GM19467 (cell line): ENCODE data around the gene RNF144A.

Experiments
- ATAC-seq: cut with Tn5 transposase; IDR thresholded peaks from one replicate; pipeline ENCODE4 v1.9.1; 2021; ENCODE audit warnings: mild to moderate bottlenecking, moderate library complexity; ENCODE audit not compliant: unreplicated experiment

RNF144A gene

DNA sequence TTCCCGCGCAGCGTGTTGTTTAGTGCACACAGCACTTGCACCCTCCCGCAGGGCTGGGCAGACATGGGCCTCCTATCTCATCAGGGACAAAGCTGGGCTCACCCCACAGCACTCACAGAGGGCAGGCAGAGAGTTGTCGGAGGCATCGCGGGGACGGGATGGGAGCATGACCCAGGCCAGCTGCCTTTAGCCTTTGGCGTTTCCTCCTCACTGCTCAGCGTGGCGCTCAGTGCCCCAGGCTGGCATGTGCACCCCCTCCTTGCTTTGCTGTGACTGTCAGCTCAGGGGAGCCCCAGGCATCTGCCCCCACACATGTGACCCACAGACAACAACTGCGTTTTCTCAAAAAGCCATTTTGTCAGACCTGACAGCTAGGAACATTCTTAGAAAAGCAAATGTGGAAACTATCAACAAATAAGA, 101.1 kb downstream of the RNF144A start:
- ATAC-seq = no peak

DNA sequence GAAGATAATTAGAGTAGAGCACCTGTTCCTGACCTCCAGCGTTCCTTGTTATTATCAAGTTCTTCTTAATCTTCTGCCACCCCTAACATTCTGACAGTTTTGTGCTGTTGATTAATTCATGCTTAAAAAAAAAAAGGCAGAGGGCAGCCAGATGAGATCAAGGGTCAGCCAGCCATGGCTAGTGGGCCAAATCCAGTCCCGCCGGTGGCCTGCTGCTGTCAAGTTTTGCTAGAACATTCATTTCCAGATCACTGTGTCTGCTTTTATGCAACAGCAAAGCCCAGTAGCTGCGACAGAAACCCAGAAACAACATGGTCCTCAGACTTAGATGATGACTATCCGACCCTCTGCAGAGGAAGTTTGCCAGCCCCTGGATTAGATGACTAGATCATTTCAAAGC, 101.6 kb downstream of the RNF144A start:
- no peak for ATAC-seq

DNA sequence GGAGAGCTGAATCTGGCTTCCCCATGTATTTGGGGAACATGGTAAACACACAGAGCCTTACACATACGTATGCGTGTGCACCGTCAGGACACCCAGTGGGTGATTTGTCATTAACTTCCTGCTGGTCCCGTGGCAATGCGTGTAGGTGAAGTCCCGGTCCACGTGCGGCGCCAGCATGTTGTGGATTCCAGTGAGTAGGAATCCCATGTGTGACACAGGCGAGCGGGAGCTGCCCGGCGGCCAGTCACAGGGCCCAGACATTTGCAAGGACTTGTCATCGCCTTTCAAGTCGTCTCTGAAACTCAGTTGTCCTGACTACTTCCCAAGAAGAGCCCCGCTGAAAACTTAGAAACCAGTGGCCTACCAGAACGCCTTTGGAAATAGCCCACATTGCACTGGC, 102.0 kb downstream of the RNF144A start:
- ATAC-seq = no peak

DNA sequence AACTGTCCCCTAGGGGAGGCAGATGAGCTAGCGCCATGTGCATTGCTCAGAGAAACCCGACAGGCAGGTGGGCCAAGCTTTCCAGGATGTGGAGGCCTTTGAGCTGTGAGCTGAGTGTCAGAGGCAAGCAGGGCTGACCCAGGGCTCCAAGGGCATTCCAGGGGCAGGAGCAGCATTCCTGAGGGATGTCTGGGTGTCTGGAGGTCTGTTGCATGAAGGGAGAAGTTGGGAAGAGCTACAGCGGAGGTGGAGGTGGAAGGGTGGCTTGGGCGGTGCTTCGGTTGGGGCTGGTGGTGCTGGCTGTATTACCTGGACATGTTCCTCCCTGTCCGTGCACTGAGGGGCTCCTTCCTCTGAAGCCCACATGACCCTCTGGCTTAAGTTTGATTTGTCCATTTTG, 102.8 kb downstream of the RNF144A start:
- no peak for ATAC-seq

DNA sequence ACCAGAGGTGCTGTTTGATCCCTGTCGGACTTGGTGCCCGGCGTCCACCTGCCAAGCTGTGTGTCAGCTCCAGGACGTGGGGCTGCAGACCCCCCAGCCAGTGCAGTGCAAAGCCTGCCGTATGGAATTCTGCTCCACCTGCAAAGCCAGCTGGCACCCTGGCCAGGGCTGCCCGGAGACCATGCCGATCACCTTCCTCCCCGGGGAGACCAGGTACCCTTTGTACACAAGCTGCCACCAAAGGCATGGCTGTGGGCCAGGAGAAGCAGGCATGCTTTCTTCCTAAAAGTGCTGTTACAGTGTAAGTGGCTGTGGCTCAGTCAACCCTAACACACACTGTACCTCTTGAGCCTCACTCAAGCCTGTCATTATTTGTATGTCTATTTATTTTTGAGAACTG, 103.3 kb downstream of the RNF144A start:
- no peak for ATAC-seq

DNA sequence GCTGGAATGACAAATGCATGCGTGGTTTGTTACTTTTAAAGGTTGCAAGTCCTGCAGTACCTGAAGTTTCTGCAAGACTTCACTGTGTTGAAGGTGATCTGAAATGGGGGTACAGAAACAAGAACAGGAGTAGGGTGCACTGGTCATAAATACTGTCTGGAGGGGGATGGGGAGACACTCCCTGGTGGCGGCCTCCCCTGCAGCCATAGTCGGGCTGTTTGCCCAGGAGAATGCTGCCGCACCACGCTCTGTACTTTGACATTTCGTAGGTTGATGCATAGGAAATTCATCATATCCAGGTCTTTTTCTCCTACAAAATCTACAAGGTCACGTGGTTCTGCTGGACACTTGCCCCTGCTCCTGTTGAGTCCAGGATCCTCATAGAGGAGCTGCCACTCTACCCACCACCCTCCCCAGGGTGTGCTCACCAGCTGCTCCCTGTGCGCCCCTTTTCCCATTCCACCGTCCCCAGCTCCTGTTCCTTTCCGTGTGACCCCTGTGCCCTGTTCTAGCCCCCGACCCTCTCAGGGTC, 103.8 kb downstream of the RNF144A start:
- no peak for ATAC-seq

DNA sequence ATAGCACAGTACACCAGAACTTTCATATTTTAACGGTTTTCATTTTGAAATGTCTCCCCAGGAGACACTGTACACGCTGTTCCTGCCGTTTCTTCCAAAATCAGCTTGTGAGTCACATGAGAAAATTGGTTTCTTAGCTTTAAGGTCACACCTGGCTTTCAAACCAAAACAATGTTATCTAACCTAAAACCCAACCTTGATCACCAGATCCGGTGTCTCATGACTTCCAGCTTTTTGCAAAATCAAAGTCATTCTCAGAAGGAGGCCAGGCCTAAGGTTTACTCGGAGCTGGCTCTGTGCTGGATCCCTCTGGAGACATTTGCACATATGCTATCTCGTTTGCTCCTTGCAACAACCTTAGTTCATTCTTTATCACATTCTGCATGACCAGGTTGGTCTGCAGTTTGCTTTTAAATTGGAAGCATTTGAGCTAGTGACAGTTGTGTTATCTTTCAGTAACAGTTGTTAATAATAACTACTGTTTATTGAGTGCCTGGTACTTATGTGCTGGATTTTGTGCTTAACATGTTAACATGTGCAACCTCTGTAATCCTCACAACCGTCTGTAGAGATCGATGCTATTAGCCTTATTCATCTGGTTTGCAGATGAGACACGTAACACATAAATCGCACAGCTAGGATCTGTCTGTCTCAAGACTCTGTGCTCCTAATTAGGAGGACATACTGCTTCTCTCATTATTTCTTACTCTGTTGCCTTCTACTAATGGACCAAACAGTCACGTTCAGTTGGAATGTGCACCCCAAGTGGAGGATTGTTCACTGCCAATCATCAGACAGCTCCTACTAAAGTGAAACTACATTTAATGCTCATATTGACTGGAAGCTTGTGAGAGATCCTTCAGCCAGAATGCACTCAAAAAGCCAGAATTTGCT, 105.5 kb downstream of the RNF144A start:
- no peak for ATAC-seq

DNA sequence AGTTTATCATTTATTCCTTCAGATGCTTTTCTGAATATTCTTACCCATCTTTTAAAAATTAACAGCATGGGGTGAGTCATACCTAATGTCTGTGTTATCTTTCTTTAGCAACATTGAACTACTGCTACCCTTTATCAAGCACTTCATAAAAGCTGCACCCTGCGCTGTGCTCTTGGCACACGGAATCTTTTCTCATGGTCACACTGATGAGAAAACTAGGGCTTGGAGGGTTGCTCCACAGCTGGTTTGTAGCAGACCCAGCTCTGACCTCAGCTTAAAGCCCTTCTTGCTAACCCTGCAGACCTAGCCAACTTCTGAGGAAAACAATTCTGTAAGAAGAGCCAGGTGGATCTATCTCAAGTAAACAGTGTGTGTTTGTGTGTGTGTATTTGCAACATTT, 106.3 kb downstream of the RNF144A start:
- no peak for ATAC-seq

DNA sequence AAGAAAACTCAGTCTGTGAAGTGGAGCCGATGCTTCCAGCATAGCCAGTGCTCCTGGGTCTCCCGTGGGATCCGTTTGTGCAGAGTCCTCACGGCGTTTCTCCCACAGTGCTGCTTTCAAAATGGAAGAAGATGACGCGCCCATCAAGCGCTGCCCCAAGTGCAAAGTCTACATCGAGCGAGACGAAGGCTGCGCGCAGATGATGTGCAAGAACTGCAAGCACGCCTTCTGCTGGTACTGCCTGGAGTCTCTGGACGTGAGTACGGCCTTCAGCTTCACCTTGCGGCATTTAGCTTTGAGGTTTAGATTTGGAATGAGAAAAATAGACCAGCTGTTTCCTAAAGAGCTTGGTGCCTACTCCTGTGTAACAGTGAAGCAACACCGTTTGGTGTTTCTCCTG, 107.0 kb downstream of the RNF144A start:
- ATAC-seq = no peak

DNA sequence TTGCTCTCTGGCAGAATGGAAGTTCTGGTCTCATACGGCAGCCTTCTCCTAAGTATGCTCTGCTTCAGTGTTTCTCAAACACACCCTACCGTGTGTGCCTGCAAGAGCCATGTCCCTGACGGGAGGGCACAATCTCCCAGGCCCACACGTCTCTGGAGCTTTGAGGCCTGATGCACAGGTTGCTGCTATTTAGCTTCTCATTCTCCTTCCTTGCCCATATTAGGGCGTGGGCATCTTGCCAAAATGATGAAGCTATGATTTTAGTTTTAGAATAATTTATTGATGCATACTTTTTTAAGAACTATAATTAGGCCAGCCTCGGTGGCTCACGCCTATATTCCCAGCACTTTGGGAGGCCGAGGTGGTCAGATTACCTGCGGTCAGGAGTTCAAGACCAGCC, 107.9 kb downstream of the RNF144A start:
- ATAC-seq = no peak

DNA sequence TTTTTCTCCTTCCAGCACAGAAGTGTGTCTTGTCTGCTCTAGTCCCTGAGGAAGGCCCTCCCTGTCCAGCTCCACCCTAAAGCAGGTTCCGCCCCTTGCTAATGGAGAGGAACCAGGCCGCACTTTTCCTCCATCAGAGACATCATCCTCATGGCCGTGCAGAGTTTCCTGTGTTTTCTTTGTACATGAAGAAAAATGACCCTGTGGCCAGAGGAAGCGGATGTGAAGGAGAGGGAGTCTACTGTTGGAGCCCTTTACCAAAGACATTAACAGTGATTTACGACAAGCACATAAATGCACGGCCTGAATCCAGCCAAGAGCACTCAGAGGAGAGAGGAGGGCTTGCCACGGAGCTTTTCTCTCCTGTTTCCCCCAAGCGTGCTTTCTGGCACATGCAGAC, 109.5 kb downstream of the RNF144A start:
- no peak for ATAC-seq

DNA sequence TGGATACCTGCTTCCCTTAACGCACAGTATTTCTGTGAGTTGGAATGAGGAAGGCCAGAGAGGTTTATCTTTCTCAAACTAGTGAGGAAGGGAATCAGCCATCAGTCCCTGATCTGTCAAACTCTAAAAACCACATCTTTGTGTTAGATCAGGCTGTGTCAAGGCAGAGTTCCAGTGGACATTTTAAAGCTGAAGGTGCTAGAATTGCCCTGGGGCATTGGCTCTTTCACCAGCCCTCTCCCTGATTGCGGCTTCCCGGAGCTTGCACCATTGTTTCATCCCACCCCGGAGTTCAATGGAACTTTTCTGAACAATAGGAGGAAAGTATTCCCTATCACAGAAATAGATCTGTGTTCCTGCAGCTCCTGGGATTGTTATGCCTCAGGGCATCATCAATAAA, 110.2 kb downstream of the RNF144A start:
- no peak for ATAC-seq

DNA sequence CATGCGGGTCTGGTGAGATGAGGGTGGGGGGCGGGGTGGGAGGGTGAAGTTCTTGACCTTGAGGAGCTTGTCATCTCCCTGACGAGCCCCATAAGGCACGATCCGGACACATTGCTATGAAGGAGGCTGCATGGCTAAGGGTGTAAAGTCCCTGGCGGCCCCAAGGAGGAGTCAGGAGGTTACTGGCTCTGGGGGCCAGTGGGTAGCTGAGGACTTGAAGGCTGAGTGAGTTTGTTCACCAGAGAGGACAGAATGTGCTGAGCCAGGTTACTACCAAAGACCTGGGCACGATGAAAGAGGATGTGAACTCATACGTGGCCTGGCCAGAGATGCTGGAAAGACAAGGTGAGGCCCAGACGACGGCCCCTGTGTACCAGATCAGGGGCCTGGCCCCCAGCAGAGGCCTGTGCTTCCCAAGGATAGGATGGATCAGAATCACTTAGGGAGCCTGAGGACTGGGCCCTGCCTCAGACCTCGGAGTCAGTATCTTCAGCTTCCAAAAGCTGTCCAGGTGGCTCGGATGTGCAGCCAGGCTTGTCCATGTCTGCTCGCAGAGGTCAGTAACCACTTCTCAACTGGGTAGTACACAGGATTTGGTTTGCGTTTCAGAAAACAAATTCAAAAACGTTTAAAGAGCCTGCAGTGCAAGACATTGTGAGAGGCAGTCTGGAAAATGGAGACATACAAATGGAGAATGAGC, 110.9 kb downstream of the RNF144A start:
- ATAC-seq = no peak

DNA sequence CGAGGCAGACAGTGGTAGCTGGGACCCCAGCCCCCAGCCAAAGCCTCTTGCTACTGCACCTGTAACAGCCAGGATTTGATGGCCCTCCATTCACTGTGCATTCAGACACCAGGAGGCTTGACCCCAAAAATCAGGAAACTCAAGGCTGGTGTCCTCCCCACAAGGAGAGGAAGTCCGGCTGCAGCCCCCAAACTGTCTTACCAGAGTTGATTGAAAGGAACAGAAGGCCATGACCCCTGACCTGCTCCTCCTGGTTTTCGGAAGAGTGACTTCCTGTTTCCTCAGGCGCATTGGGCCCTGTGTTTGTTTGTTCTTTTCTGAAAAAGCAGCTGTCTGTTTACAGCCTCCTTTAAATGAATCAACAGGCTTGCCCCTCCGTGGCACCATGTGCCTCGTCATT, 111.6 kb downstream of the RNF144A start:
- ATAC-seq = no peak

DNA sequence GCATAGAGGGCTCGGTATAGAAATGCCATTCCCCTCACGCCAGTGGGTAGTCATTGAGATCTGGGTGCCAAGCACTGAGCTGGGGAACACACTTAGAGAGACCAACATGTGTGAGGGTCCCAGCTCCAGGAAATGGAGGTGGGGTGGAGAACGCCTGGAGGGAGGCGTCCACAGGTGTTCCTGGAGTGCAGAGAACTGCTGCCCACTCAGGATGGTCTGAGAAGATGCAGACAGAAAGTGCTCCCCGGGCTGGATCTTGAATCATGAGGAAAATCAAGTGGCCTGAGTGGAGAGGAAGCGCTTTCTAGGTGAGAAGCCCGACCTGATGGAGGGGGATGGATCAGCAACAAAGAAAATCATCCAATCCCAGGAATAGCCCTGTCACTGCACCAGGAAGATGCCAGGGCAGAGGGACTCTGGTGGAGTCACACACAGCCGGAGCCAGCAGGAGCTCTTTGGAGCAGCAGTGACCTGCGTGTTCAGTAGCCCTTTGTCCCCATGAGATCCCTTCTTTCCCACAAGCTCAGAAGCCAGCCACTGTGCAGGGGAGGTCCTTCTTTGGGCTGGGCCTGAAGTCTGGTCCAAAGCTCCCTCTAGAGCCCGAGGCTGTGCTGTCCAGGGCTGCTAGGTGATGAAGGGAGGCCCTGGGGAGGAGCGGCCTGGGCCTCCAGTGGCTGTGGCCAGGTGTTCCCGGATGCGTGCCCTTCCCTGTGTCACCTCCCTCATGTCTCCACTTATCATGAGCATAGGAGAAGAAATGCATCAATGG, 112.3 kb downstream of the RNF144A start:
- no peak for ATAC-seq

DNA sequence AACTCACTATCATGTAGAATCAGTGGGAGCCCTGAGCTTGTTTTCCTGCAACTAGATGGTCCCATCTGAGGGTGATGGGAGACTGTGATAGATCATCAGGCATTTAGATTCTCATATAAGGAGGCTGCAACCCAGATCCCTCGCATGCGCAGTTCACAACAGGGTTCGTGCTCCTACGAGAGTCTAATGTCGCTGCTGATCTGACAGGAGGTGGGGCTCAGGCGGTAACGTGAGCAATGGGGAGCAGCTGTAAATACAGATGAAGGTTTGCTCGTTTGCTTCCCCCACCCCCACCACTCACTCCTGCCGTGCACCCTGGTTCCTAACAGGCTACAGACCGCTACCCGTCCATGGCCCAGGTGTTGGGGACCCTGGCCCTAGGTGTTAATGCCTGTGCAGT, 113.6 kb downstream of the RNF144A start:
- ATAC-seq = no peak

DNA sequence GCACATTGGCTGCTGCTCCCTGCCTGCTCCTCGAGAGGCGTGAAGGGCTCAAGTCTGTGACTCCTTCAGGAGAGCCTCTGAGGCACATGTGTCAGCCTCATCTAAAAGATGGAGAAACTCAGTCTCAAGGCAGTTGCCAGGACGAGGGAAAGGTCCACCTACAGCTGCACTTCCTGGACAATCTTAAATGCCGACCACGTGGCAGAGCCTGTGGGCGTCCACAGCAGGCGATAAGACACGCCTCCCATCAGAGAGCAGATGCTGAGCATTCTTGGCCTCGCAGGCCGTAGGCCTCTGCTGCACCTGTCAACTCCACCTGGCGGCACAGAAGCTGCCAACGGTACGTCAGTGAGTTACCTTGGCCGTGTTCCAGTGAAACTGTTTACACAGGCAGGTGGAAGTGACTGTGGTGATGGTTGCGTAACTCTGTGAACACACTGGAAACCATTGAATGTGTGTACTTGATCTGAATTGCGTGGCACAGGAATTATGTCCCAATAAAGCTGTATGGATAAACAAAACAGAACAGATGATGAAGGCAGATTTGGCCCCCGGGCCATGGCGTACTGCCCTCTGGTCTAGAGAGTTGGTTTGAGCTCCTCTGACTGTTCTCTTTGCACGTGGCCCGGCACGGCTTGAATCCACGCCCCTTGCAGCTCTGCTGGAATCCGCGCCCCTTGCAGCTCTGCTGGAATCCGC, 114.5 kb downstream of the RNF144A start:
- ATAC-seq = no peak

DNA sequence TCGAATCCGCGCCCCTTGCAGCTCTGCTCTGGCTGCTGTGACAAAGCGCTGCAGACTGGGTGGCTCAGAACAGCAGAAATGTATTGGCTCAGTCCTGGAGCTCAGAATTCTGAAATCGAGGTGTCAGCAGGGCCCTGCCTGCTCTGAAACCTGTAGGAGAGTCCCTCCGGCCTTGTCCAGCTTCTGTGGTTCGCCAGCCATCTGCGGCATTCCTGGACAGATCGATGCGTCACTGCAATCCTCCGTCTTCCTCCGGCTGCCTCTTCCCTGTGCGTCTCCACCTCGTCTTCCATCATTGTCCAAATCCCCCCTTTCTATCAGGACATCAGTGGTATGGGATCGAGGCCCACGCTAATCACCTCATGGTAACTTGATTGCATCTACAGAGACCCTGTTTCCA, 115.2 kb downstream of the RNF144A start:
- ATAC-seq = no peak

DNA sequence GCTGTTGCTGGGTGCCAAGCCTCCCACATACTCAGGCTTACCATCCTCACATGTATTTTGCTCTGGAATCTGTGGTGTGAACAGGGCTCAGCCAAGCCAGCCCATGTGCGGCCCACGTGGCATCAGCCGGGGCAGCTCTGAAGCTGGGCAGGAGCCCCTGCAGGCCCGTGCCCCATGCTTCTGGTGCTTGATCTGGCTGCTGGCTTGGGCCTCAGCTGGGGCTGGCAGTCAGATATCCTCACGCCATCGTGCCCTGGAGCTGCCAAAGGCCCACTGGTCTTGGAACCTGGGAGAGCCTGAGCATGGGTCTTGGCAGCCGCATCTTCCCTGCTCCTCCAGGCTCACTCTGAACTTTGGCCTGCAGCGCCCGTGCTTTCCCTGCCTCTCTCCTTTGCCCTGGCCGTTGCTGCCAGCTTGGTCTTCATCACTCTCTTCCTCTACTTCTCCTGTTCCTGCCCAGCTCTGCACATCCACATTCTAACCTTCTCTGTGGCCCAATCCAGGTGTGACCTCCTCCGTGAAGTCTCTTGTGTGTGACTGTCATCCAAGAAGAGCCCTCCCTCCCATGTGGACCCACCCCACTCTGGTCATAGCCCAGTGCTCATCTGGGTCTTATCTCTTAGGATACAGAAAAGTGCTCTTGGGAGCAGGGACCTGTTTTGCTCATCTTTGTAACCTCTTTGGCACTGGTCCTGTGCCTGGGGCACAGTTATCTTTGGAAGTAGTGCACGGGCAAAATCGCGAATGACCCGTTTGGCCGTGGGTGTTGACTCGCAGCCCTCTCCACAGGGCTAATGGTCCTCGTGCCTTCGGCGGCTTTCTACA, 116.1 kb downstream of the RNF144A start:
- ATAC-seq = no peak

DNA sequence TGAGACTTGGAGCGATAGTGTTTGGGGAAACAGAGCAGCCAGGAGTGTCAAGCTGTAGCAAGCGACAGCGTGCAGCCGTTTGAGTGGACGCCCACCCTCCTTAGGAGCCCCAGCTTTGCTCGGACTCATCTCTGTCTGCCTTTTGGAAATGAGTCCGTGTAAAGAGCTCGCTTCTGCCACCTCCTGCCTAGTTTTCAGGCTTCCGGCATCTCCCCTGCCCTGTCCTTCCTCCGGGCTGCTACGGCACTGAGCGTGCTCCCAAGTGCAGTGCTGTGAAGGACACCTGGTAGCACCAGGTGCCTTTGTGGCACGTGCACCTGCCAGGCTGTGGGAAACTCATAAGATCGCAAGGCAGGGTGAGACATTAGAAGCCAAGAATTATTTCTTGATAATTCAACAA, 117.1 kb downstream of the RNF144A start:
- no peak for ATAC-seq
